Adrenal gland (tissue), 5 donors: ENCODE data around the gene ACTL6B.

ENCODE experiments used
- CTCF ChIP-seq, 6 experiments: fragments of 450-650 bp in 4 of 6; fragments of 200-600 bp in 2 of 6; sonication (generic) in 1 of 6; IDR thresholded peaks; 1 replicate in 5 of 6; 2 replicates in 1 of 6; pipeline versions ENCODE4 v1.5.1 to v1.8.0; 2016 to 2021; ENCODE audit warnings: antibody characterized with exemption in 6 of 6, mild to moderate bottlenecking in 2 of 6, moderate library complexity in 1 of 6
- POLR2A ChIP-seq, 2 donors: fragments of 450-650 bp; IDR thresholded peaks; one replicate each; pipeline ENCODE4 v1.6.1; 2017; ENCODE audit warnings: antibody characterized with exemption in 2 of 2, mild to moderate bottlenecking in 2 of 2, moderate library complexity in 1 of 2
- donor health status: DM: no; HTN: no; CAD: no.

GRCh38 chr7:100630066-100630465 is 26.2 kb downstream of the ACTL6B start:
- no peak for TF ChIP-seq CTCF (IDR thresholded peaks at IDR 0.05)
- no peak for TF ChIP-seq POLR2A (IDR thresholded peaks at IDR 0.05)
